Activated T-helper 9 cell treated with anti-CD3 and anti-CD28 coated beads, Interleukin-2, amount 50 U/mL, for 16 hours (primary cell): ENCODE results near the gene C1QTNF8.

Source experiments
- DNase-seq: peaks from one replicate; pipeline ENCODE4 v3.0.0-alpha.2; 2020; ENCODE audit warnings: low read depth

The C1QTNF8 gene

DNA sequence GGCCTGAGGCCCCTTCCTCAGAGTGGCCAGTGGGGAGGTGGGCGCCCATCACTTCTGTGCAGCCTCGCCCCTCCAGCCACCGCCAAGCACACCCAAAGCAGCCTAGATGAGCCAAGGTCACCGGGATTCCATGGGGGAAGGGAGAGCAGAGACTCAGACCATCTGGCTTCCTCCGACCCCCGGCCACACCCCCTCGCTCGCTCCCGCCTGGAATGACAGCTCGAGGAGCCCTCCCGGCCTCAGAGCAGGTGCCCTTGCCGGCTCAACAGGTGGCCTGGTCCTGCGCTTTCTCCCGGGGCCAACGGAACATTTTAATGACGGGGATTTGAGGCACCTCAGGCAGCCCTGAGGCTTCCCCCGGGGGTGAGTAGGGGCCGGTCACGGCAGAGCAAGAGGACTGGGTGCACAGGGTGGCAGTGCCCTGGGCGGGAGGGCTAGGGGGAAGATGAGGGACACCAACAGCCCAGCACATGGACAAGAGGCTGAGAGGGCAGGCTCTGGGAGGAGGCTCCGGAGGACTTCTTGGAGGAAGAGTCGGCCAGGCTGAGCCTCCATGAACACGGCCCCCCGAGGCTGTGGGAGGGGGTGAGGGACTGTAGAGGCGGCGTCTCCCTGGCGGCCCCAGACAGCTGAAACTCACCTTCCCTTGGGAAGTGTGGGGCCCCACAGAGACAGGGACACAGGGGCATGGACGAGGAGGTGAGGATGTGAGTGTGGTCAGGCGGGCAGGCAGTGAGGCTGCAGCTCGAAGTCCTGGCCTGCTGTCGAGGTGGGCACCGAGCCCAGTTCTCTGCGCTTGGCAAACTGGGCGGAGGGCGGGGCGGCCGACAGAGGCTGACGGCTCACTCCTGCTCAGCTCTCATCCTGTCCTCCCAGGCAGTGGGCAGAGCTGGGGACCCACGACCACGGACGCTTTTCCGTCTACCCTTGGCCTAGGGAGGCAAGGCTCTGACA is 12.5 kb upstream of the C1QTNF8 start:
- DNase-seq: no peak

DNA sequence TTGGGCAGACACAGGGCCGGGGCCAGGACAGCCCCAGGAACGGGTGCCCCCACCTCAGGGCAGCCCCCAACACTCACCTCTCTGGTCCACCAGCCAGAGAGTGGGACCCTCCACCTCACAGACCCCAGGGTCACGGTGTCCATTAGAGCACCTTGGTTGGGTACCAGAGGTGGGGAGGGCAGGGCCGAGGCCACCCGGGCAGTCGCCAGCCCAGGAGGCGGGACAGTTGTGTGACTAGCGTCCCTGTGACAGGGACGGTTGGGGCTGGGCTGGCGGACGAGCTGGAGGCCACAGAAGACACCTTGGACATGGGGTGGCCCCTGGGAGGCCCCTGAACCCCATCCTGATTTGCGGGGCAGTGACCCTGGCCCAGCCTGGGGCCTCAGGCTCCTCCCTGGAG is 11.7 kb upstream of the C1QTNF8 start:
- no peak for DNase-seq

GRCh38 chr16:1107141-1107540 is 11.1 kb upstream of the C1QTNF8 start:
- DNase-seq: no peak

DNA sequence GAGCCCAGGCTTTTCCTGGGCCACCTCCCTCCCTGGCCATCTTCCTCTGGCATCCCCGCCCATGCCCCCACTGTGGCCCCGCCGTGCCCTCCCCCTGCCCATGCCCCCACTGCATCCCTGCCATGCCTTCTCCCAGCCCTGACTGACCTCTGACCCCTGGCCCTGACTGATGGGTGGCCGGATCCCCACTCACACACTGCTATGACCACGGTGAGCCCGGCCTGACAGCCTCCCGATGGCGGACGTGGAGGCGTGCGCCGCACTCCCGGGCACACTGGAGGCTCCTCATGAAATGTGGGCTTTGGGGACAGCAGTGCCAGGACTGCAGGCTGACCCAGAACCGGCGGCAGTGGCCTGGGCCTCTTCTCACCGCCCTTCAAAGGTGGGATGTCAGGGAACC is 10.6 kb upstream of the C1QTNF8 start:
- no peak for DNase-seq

- DNase-seq: peak; percentile 15
Observed at GRCh38 chr16:1105888-1106620, 10.0 kb upstream of the C1QTNF8 start.

GRCh38 chr16:1103636-1103980 is 7.6 kb upstream of the C1QTNF8 start:
- no peak for DNase-seq

GRCh38 chr16:1102921-1103635 is 7.0 kb upstream of the C1QTNF8 start:
- peak; percentile 62 for DNase-seq

- DNase-seq: no peak
Observed at GRCh38 chr16:1102333-1102700, 6.3 kb upstream of the C1QTNF8 start.

DNA sequence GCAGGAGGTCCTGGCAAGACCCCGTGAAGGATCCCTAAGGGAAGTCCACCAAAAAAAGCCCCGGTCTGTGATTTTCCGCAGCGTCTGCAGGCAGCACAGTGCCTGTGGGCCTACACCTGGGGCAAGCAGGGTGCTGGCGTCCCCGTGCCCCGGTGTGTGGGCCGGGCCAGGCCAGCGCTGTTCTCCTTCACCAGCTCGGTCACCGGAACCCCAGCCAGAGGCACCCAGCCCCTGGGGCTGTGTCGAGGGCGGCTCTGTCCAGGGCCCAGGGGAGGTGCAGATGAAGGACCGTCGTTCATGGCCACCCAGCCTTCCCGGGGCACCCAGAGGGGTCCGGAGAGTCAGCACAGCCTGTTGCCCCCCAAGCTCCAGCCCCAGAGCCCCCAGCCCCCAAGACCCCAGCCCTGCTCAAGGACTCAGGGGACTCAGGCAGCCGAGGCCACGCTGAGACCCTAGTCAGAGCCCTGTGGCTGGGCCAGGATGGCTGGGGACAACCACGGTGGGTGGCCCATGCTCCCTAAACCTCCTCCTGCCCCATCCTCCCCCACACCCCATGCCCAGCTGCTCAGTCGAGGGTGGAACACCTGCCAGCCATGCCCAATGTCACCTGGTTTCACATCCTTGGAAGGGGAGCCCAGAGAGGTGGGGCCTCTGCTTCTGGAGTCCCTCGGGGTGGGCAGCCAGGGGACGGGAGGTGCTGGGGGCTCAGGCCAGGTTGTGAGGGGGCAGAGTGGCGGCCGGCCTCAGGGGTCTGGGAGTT is 5.7 kb upstream of the C1QTNF8 start:
- no peak for DNase-seq

DNA sequence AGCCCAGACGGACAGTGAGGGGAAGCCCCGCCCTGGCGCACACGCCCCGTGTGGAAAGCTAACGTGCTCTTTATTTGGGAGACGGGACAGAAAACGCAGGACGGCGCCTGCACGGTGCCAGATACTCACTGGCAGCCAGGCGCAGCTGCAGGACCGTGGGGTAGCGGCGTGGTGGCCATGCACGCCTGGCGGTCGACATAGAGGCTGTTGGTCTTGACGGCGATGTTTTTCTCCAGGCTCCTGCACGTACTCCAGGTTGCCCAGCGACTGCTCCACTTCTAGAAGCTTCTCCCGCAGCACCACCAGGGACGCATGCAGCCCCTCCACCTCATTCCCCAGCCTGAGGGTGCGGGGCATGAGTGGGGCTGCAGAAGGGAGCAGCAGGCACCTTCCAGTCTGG is 5.1 kb upstream of the C1QTNF8 start:
- no peak for DNase-seq

DNA sequence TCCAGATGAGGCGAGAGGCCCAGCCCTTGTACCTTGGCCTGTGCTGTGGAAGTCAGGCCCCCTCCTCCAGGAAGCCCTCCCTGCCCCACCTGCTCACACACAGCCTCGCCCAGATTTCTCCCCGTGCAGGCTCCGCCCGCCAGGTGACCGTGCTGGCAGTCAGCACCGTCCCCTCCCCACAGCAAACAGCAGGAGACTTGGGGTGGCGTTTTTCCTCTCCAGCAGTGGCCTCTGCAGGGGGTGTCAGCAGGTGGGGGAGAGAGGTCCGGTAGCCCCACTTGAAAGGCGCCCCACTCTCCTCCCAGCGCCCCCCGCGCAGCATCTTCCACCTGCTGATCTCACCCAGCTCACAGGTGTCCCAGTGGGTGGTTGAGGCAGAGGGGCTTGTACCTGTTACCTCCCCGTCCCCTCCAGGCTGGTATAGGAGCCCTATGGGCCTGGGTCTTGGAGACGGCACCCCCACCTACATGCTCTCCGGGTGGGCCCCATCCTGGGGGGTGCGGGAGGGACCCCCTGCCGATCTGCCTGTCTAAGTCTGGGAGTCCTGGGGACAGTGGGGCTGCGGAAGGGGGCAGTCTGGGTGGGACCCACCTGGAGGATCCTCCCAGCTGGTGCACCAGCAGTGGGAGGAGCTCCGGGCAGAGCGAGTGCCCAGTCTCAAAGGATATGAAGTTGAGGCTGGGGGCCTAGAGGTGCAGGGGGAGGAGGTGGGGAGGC is 4.2 kb upstream of the C1QTNF8 start:
- no peak for DNase-seq

DNA sequence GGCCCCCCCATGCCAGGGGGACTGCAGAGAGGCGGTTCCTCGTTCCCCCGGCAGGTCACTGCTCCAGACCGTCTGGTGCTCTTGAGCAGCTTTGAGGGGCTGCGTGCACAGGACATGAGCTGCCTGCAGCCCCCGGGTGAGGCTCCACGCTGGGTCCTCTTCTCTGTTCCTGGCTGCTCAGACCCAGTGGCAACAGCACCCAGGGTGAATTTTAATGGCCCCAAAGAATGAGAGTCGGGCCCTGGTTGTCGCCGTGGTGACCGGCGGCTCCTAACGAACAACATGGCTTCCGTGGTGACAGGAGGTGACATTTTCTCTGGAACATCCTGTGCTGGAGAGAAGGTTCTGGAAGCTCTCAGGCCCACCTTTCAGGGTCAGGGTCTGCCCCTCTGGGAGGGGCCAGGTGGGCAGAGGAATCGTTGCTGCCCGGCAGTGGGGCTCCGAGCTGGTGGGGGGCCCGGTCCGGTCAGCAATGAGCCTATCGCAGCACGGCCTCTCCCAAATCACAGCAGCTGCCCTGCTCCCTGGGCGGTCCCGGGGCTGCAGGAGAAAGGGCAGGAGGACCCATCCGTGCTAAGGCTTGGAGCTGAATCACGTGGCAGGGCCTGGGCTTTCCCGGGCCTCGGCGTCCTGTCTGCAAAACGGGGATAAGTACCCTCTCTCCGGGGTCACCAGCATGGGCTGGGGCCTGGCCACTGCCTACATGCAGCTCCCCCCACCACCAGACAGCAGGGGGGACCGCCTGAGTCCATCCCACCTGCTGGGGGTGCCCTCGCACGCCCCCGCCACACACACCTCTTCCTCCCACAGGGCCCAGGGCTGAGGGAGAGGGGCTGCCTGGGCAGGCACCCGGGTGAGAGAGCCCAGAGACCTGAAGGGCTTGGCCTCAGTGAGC is 3.4 kb upstream of the C1QTNF8 start:
- no peak for DNase-seq

DNA sequence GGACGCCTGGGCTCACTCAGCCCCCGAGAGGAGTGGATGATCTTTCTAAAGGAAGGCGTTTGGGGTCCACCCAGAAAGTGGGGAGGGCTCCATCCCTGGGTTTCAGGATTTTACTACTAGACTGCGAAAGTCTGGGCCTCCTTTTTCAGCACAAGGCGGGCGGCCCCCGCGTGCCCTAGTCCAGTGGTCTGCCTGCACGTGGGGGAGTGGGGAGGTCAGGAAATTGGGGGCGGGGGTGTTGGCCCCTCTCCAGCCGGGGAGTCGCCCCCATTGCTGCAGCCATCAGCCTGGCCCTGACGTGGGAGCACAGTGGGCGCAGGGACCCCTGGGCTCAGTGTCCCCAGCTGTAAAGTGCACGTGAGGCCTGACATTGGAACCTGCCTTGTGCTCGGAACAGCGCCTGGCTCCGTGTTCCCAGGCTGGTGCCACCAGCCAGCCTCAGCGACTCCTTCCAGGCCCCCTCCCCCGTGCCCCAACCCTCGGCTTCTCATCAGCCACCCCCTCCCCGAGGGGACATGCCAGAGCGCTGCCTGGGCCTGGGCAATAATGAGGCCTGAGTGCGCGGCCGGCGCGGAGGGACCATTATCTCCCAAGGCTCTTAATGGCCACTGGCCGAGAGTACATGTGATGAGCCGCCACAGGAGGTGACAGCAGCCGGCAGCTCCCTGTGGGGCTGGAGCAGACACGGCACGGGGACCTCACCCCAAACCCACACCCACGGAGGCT is 2.4 kb upstream of the C1QTNF8 start:
- DNase-seq: no peak

GRCh38 chr16:1097800-1098199 is 1.8 kb upstream of the C1QTNF8 start:
- DNase-seq: no peak

- DNase-seq: no peak
Observed at GRCh38 chr16:1097156-1097555, 1.1 kb upstream of the C1QTNF8 start.

GRCh38 chr16:1095450-1096168 is 435 bp downstream of the C1QTNF8 start:
- DNase-seq: no peak

DNA sequence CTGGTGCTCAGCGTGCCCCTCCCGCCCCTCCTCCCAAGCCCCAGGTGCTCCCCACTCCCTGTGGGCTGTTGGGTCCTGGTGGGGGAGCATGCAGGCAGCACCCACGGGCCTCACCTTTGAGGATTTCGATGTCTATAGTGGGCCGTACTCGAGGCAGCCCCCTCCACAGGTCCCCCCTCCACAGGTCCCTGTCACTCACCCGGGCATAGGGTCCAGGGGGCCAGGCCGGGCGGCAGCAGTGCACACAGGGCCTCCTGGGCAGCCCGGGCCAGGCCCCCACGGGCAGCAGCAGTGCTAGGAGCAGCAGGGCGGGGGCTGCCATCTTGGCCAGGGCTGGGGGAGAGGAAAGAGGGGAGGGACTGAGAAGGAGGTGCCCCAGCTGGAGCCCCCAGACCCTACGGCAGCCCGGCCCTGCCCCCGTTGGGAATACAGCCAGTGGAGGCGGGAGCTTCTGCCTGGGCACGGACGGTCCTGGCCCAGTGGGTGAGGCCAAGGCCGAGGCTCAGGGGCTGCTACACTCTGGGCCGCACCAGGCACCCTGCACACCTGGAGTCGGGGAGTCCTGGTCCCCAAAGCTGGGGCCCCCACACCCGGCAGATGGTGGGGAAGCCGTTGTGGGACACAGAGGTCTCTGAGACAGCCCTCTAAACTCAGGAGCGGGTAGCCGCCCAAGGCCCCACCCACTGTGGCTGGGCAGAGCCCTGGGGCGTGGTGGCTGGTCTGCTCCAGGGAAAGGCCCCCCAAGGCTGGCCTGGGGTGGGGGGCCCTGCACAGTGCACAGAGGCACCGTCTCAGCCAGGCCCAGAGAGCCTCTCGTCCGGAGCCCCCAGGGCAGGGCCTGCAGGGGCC is 1.2 kb downstream of the C1QTNF8 start:
- DNase-seq: no peak

GRCh38 chr16:1094124-1094479 is 1.9 kb downstream of the C1QTNF8 start:
- DNase-seq: no peak
